Cardiac muscle cell (in vitro differentiated cells and primary cell): Measurements from ENCODE around the gene OSGEP. TPM values are rescaled to one million over a fixed set of nuclear protein-coding genes. Genes with fewer than 3 reads are reported as not detected.
"Not testable (repeated sequence)": the region's sequence is repeated elsewhere in the genome, so short reads cannot be mapped to it uniquely, and the experiment has no call there.

Experiments
- DNase-seq, 2 donors: peaks; one replicate each; pipeline versions ENCODE4 v3.0.0 to v3.0.0-alpha.2; 2010 to 2017; ENCODE audit warnings: low read depth in 1 of 2, low spot score in 1 of 2
- H3K27ac ChIP-seq: fragments of 200-600 bp; sonication (generic); 2 replicates; pipeline ENCODE4 v1.5.1; 2016
- H3K27me3 ChIP-seq: fragments of 200-600 bp; sonication (generic); 2 replicates; pipeline ENCODE4 v1.6.0; 2016; ENCODE audit warnings: control low read depth
- H3K36me3 ChIP-seq: fragments of 200-600 bp; sonication (generic); 2 replicates; pipeline ENCODE4 v1.5.1; 2016; ENCODE audit warnings: control low read depth
- H3K4me1 ChIP-seq: fragments of 200-600 bp; sonication (generic); 2 replicates; pipeline ENCODE4 v1.8.1; 2017; ENCODE audit warnings: low read depth, mild to moderate bottlenecking, mixed run types
- H3K4me3 ChIP-seq: fragments of 200-600 bp; sonication (generic); 2 replicates; pipeline ENCODE4 v1.5.1; 2016; ENCODE audit warnings: mild to moderate bottlenecking
- H3K9me3 ChIP-seq: fragments of 200-600 bp; sonication (generic); 2 replicates; pipeline ENCODE4 v1.5.1; 2017; ENCODE audit warnings: low read depth, mild to moderate bottlenecking, control low read depth
- CTCF ChIP-seq: IDR thresholded peaks from 2 replicates; pipeline ENCODE4 v1.5.1; 2012; ENCODE audit warnings: low read depth, mild to moderate bottlenecking, low read length
- polyA plus RNA-seq: library from polyadenylated mRNA; unstranded; fragments of >200 nt; fragmentation: Nextera tagmentation; extraction: Ambion mirVana; gene quantifications from 2 replicates; pipeline ENCODE4 v1.2.1, GENCODE V29; 2016
- total RNA-seq: library from RNA; depleted of rRNA; stranded (reverse); fragments of >200 nt; gene quantifications from 2 replicates; pipeline ENCODE4 v1.2.3, GENCODE V29; 2016

OSGEP gene
- total and polyA plus RNA-seq, 2 experiments from 2014 or later, result 47.9 to 51.7 TPM

GRCh38 chr14:20446889-20447288 lies 7.7 kb downstream of the OSGEP start:
- no peak for TF ChIP-seq CTCF
- no peak for DNase-seq
- Histone ChIP-seq H3K4me1 (no peaks in the 10 kb centered on the region), H3K36me3 (peaks cover 43% of the 10 kb centered on the region), H3K4me3 (no peak overlapping the region), H3K9me3 (no peaks in the 10 kb centered on the region), H3K27me3 (no peaks in the 10 kb centered on the region), H3K27ac (no peak overlapping the region)

GRCh38 chr14:20443650-20444049 lies 11.0 kb downstream of the OSGEP start:
- H3K9me3 ChIP-seq, H3K4me3 ChIP-seq: not testable (repeated sequence)
- peaks cover 23% of the 10 kb centered on the region for H3K36me3 ChIP-seq

GRCh38 chr14:20441461-20441860 lies 13.2 kb downstream of the OSGEP start:
- Histone ChIP-seq H3K9me3 (no peaks in the 10 kb centered on the region), H3K4me1 (no peaks in the 10 kb centered on the region), H3K27me3 (no peaks in the 10 kb centered on the region), H3K4me3 (no peak overlapping the region), H3K36me3 (peaks cover 5% of the 10 kb centered on the region), H3K27ac (no peak overlapping the region)
- DNase-seq, result no peak
- TF ChIP-seq CTCF, result no peak

More at GRCh38 chr14:20443650-20444049, 11.0 kb downstream of the OSGEP start:
- H3K4me1 ChIP-seq, H3K27me3 ChIP-seq, H3K27ac ChIP-seq, DNase-seq: not testable (repeated sequence)

- Histone ChIP-seq H3K27me3 (no peaks in the 10 kb centered on the region), H3K4me3 (no peak overlapping the region), H3K4me1 (no peaks in the 10 kb centered on the region), H3K9me3 (no peaks in the 10 kb centered on the region), H3K36me3 (no peaks in the 10 kb centered on the region), H3K27ac (no peak overlapping the region)
- DNase-seq, result no peak
- TF ChIP-seq CTCF, result no peak
Measured at GRCh38 chr14:20440882-20441281, 13.7 kb downstream of the OSGEP start.

GRCh38 chr14:20440465-20440864 lies 14.1 kb downstream of the OSGEP start:
- Histone ChIP-seq H3K27me3 (no peaks in the 10 kb centered on the region), H3K4me3 (no peak overlapping the region), H3K27ac (no peak overlapping the region), H3K4me1 (no peaks in the 10 kb centered on the region), H3K36me3 (no peaks in the 10 kb centered on the region), H3K9me3 (no peaks in the 10 kb centered on the region)
- no peak for TF ChIP-seq CTCF
- DNase-seq, result no peak

- H3K27ac ChIP-seq, result no peak overlapping the region
- TF ChIP-seq CTCF, result no peak
- H3K4me3 ChIP-seq, result no peak overlapping the region
- DNase-seq, result no peak
- no peaks in the 10 kb centered on the region for H3K4me1 ChIP-seq
- H3K9me3 ChIP-seq, result no peaks in the 10 kb centered on the region
- H3K27me3 ChIP-seq, result no peaks in the 10 kb centered on the region
- no peaks in the 10 kb centered on the region for H3K36me3 ChIP-seq
Measured at GRCh38 chr14:20438664-20439063, 15.9 kb downstream of the OSGEP start.
